Measurements from ENCODE around the gene CYS1.

GRCh38 chr2:10124538-10125045, 44.4 kb upstream of the CYS1 start:
- no peak for TF ChIP-seq POLR2A (IDR thresholded peaks at IDR 0.05; ENCODE audit: low read depth, low read length)
- TF ChIP-seq POLR2AphosphoS5 (IDR thresholded peaks at IDR 0.05; ENCODE audit: low read depth, low read length): no peak

Measured in GM12891 (cell line).